Endothelial cell of umbilical vein (primary cell): ENCODE measurements around the gene NEU2. TPM values are rescaled to one million over a fixed set of nuclear protein-coding genes. Genes with fewer than 3 reads are reported as not detected.

ENCODE experiments used
- BruUV-seq: library from RNA; stranded (reverse); fragments of 400-500 nt; replicated peaks from 2 replicates; lab custom pipeline; 2021; lab: Mats Ljungman, UMichigan
- CTCF ChIA-PET: fragments of 300-600, 350-600 bp; sonication (Branson Sonifier 250); formaldehyde crosslinking; loops from one replicate; lab custom pipeline; 2021; ENCODE audit warnings: antibody characterized with exemption, inconsistent platforms; lab: Charles Lee
- POLR2A ChIA-PET: fragments of 300-600, 350-600 bp; sonication (Branson Sonifier 250); formaldehyde crosslinking; loops from one replicate; lab custom pipeline; 2021; ENCODE audit warnings: antibody characterized with exemption, inconsistent platforms; lab: Charles Lee
- DNase-seq: peaks from one replicate; pipeline ENCODE4 v3.0.0-alpha.2; 2011; ENCODE audit warnings: low read depth, low spot score
- FAIRE-seq: peaks from 2 replicates; lab custom pipeline; 2011; peaks lifted over from hg19 to GRCh38; lab: Jason Lieb, UNC
- H2AFZ ChIP-seq: 2 replicates; pipeline ENCODE4 v1.6.0; 2012; ENCODE audit warnings: low read depth, low read length, control low read depth, inconsistent platforms
- H3K27ac ChIP-seq: 2 replicates; pipeline ENCODE4 v1.5.1; 2011; ENCODE audit warnings: low read depth, mild to moderate bottlenecking, control low read depth, low read length, moderate library complexity; ENCODE audit not compliant: insufficient read depth
- H3K27me3 ChIP-seq, 2 experiments: 2 replicates each; pipeline versions ENCODE4 v1.6.0 to v1.6.1; 2011; ENCODE audit warnings: low read length in 2 of 2, mixed read lengths in 1 of 2; ENCODE audit not compliant: control insufficient read depth in 2 of 2, insufficient read depth in 2 of 2
- H3K36me3 ChIP-seq, 2 experiments: 2 replicates in 1 of 2; 3 replicates in 1 of 2; pipeline ENCODE4 v1.5.1; 2011; ENCODE audit warnings: low read length in 2 of 2, mild to moderate bottlenecking in 1 of 2, moderate library complexity in 1 of 2; ENCODE audit not compliant: control insufficient read depth in 2 of 2, insufficient read depth in 2 of 2; ENCODE audit errors: extremely low read depth in 1 of 2
- H3K4me1 ChIP-seq: 3 replicates; pipeline ENCODE4 v1.5.1; 2011; ENCODE audit warnings: mild to moderate bottlenecking, low read length; ENCODE audit not compliant: control insufficient read depth, insufficient read depth; ENCODE audit errors: extremely low read depth
- H3K4me2 ChIP-seq: 2 replicates; pipeline ENCODE4 v1.6.1; 2011; ENCODE audit warnings: low read length, control low read depth, mixed read lengths; ENCODE audit not compliant: insufficient read depth
- H3K4me3 ChIP-seq, 3 experiments: fragments of 200-600 bp in 1 of 3; sonication (generic), shearing (Covaris generic) in 1 of 3; replicated peaks in 1 of 3; 2 replicates each; pipeline ENCODE4 v1.5.1; 2011 to 2016; ENCODE audit warnings: control low read depth in 3 of 3, low read length in 3 of 3, mild to moderate bottlenecking in 2 of 3, inconsistent platforms in 1 of 3, low read depth in 1 of 3, moderate library complexity in 1 of 3; ENCODE audit not compliant: insufficient read depth in 1 of 3
- H3K79me2 ChIP-seq: 2 replicates; pipeline ENCODE4 v1.6.0; 2012; ENCODE audit warnings: low read length, inconsistent platforms; ENCODE audit not compliant: control insufficient read depth, insufficient read depth
- H3K9ac ChIP-seq: replicated peaks from 2 replicates; pipeline ENCODE3; 2011; ENCODE audit warnings: low read length, control low read depth; ENCODE audit not compliant: insufficient read depth; ENCODE audit errors: extremely low read depth
- H3K9me1 ChIP-seq: replicated peaks from 3 replicates; pipeline ENCODE4 v1.6.0; 2011; ENCODE audit warnings: mild to moderate bottlenecking, low read length; ENCODE audit not compliant: control insufficient read depth, insufficient read depth; ENCODE audit errors: extremely low read depth
- H3K9me3 ChIP-seq: replicated peaks from 2 replicates; pipeline ENCODE4 v1.5.1; 2012; ENCODE audit warnings: low read length, inconsistent platforms; ENCODE audit not compliant: control insufficient read depth, insufficient read depth
- H4K20me1 ChIP-seq: replicated peaks from 2 replicates; pipeline ENCODE3; 2011; ENCODE audit warnings: mild to moderate bottlenecking, low read length; ENCODE audit not compliant: control insufficient read depth, insufficient read depth; ENCODE audit errors: extremely low read depth
- CTCF ChIP-seq, 2 donors: IDR thresholded peaks; 1 replicate in 1 of 2; 2 replicates in 1 of 2; pipeline ENCODE4 v1.5.1; 2011; ENCODE audit warnings: low read length in 2 of 2, mild to moderate bottlenecking in 2 of 2, moderate library complexity in 2 of 2, control low read depth in 1 of 2, inconsistent platforms in 1 of 2, low read depth in 1 of 2; ENCODE audit not compliant: insufficient read depth in 1 of 2; ENCODE audit errors: extremely low read depth in 1 of 2
- EZH2 ChIP-seq: IDR thresholded peaks from 2 replicates; pipeline ENCODE4 v1.6.1; 2012; ENCODE audit warnings: borderline replicate concordance, low read depth, mild to moderate bottlenecking, moderate library complexity, low read length, inconsistent platforms; ENCODE audit not compliant: severe bottlenecking
- JUN ChIP-seq: IDR thresholded peaks from 2 replicates; pipeline ENCODE4 v1.6.1; 2011; ENCODE audit warnings: borderline replicate concordance, low read depth; ENCODE audit not compliant: insufficient read length, insufficient read depth
- POLR2AphosphoS5 ChIP-seq: IDR thresholded peaks from 2 replicates; pipeline ENCODE4 v1.6.1; 2012; ENCODE audit warnings: low read depth, mild to moderate bottlenecking, control low read depth, low read length, moderate library complexity; ENCODE audit not compliant: insufficient read depth
- dilution Hi-C: fragments of 300-500 bp; cut with MboI; formaldehyde crosslinking; loops from one replicate; pipeline ENCODE4 v1.15.0; 2019; ENCODE audit warnings: low sequenced_read_pairs; ENCODE audit not compliant: extremely low pct_ligation_motif_present
- intact Hi-C: fragments of 100-400 bp; cut with micrococcal nuclease; formaldehyde crosslinking; loops from one replicate; pipeline ENCODE4 v1.10.0; 2022
- polyA plus RNA-seq, 4 experiments: library from polyadenylated mRNA; depleted of rRNA in 3 of 4; stranded (reverse) in 3 of 4; unstranded in 1 of 4; fragments of >200 nt; gene quantifications; 2 replicates each; pipeline versions ENCODE4 v1.2.1 to v1.2.3, GENCODE V29; 2011 to 2012; ENCODE audit warnings: missing spikeins in 1 of 4
- total RNA-seq: library from RNA; stranded (reverse); gene quantifications from 2 replicates; pipeline ENCODE4 v1.2.3, GENCODE V29; 2021
- TF ChIP-seq, protein P1 (sequence below): IDR thresholded peaks from 2 replicates; pipeline ENCODE4 v1.6.1; 2011; ENCODE audit not compliant: insufficient read depth, insufficient read length

Gene NEU2
- total and polyA plus RNA-seq, 2 donors (not counting 3 experiments of a cell fraction or from before 2014, with no cell fraction given) = not detected

- POLR2A ChIA-PET = no interaction called here
- TF ChIP-seq CTCF (IDR thresholded peaks at IDR 0.05; ENCODE audit: extremely low read depth in 1 of 2, insufficient read depth in 1 of 2, low read depth in 1 of 2, low read length in 2 of 2) = peak; percentile 95 to 98
- no peak for TF ChIP-seq EZH2
- TF ChIP-seq, protein P1, sequence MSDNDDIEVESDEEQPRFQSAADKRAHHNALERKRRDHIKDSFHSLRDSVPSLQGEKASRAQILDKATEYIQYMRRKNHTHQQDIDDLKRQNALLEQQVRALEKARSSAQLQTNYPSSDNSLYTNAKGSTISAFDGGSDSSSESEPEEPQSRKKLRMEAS = no peak
- no peak for TF ChIP-seq JUN
- TF ChIP-seq POLR2AphosphoS5 = no peak
- no peaks in the 10 kb centered on the region for H3K36me3 ChIP-seq
- BruUV-seq = no TSS peak
- no peaks in the 10 kb centered on the region for H3K79me2 ChIP-seq
- no peaks in the 10 kb centered on the region for H3K9me3 ChIP-seq
- CTCF ChIA-PET = interaction anchor here (0.6 to 2.5 kb wide), 46 partner anchors 10 to 295 kb away, joined by 3 to 18 read pairs (median 4); partner anchors contain the start of gene ATG16L1
- DNase-seq (peak; percentile 34), FAIRE-seq (peak; percentile 85)
- H3K9me1 ChIP-seq = no peaks in the 10 kb centered on the region
- H3K27ac ChIP-seq = no peak overlapping the region
- H3K4me2 ChIP-seq = no peak overlapping the region
- peaks cover 4% of the 10 kb centered on the region for H3K4me1 ChIP-seq
- H3K4me3 ChIP-seq = no peak overlapping the region
- H2AFZ ChIP-seq = no peak overlapping the region
- no peaks in the 10 kb centered on the region for H3K27me3 ChIP-seq
- no peaks in the 10 kb centered on the region for H4K20me1 ChIP-seq
- intact Hi-C loops (loop anchor here (1.0 to 10.0 kb wide), 4 partner anchors 169 to 449 kb away; partner anchors contain the start of gene ATG16L1), dilution Hi-C loops (no loop called here)
- H3K9ac ChIP-seq = no peak overlapping the region
Observed at GRCh38 chr2:233053928-233054784, 21.7 kb downstream of the NEU2 start.
